WERI-Rb-1 (cell line): Measurements from ENCODE around the gene NRARP.

Experiments used
- DNase-seq: peaks from one replicate; pipeline ENCODE4 v3.0.0-alpha.2; 2020
- H3K27ac ChIP-seq: fragments of 250-450 bp; sonication (Bioruptor Pico); 2 replicates; pipeline ENCODE4 v1.5.1; 2020; ENCODE audit warnings: mild to moderate bottlenecking, moderate library complexity
- H3K27me3 ChIP-seq: fragments of 250-450 bp; sonication (Bioruptor Pico); 2 replicates; pipeline ENCODE4 v1.5.1; 2021; ENCODE audit warnings: mild to moderate bottlenecking, low read depth, moderate library complexity; ENCODE audit not compliant: insufficient read depth, severe bottlenecking
- H3K36me3 ChIP-seq: fragments of 250-450 bp; sonication (Bioruptor Pico); 2 replicates; pipeline ENCODE4 v1.5.1; 2020; ENCODE audit warnings: mild to moderate bottlenecking, moderate library complexity
- H3K4me3 ChIP-seq: 2 replicates; pipeline ENCODE4 v1.5.1; 2011; ENCODE audit warnings: low read depth, mild to moderate bottlenecking, control low read depth, low read length
- H3K9me3 ChIP-seq: fragments of 250-450 bp; sonication (Bioruptor Pico); 2 replicates; pipeline ENCODE4 v1.5.1; 2021; ENCODE audit warnings: mild to moderate bottlenecking, moderate library complexity; ENCODE audit not compliant: severe bottlenecking
- CTCF ChIP-seq: IDR thresholded peaks from 2 replicates; pipeline ENCODE4 v1.5.1; 2011; ENCODE audit warnings: low read depth, mild to moderate bottlenecking, control low read depth, inconsistent platforms, low read length

NRARP gene

GRCh38 chr9:137251194-137251461, 50.9 kb downstream of the NRARP start, which contains the start of gene STPG3:
Gene STPG3 (plus strand): TSS chr9:137251286. CDS start chr9:137251287, 1 bp downstream.
- Histone ChIP-seq H3K4me3 (no peak within 1 kb of the TSS), H3K27ac (no peak within 1 kb of the TSS), H3K9me3 (no peaks in the 10 kb centered on the region), H3K27me3 (no peaks in the 10 kb centered on the region), H3K36me3 (no peaks in the 10 kb centered on the region; the same call in 1 of the 2 replicates)
- no peak for DNase-seq
- no peak for TF ChIP-seq CTCF

DNA sequence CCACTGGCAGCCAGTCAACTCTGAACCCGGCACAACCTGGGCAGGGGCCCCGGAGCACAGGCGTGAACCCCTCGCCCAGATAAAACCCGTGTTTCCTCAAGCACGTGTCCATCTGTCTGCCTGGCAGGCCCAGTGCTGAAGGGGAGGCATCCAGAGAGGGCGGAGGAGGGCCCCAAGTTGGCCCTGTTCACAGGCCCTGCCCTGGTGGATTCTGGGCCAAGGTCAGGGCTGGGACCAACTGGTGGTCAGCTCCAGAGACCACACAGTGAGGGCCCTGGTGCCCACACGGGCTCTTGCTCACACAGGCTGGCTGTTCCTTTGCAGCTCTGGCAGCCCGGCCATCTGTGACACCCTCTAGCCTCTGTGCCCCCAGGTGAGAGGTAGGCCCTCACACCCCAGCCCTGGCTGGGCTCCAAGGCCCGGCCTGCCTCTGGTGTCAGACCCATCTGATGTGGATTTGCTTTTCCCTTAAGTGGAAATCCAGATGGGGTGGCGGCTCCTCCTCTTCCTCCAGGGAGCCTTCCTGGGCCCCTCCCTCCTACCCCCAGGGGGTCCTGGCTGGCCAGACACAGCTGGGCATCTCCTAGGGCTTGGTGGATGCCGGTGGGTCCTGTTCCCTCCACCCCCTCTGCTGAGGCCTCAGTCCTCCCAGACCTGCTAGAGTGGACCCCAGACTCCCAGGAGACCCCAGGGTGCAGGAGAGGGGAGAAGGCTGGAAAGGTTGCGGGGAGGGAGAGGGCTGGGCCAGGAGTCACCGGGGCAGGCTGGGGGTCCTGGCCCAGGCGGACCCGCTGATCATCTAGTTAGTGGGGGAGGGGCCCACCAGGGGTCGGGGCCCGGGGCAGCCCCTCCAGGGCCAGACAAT, 51.5 kb downstream of the NRARP start:
- H3K27ac ChIP-seq: no peak overlapping the region
- no peaks in the 10 kb centered on the region for H3K36me3 ChIP-seq
- DNase-seq: no peak
- H3K27me3 ChIP-seq: no peaks in the 10 kb centered on the region
- no peak overlapping the region for H3K4me3 ChIP-seq
- no peaks in the 10 kb centered on the region for H3K9me3 ChIP-seq
- TF ChIP-seq CTCF: no peak
